Adrenal gland (tissue), 12 donors: ENCODE data around the gene EYS. TPM values are rescaled to one million over a fixed set of nuclear protein-coding genes. Genes with fewer than 3 reads are reported as not detected.
"Not testable (repeated sequence)": the region's sequence is repeated elsewhere in the genome, so short reads cannot be mapped to it uniquely, and the experiment has no call there.

Source experiments
- DNase-seq, 7 donors: peaks; one replicate each; pipeline ENCODE4 v3.0.0-alpha.2; 2019 to 2020
- H3K27ac ChIP-seq, 5 donors: fragments of 200-600 bp; sonication (generic) in 4 of 5; 1 replicate in 3 of 5; 2 replicates in 2 of 5; pipeline versions ENCODE4 v1.5.1 to v1.8.0; 2016 to 2020; ENCODE audit warnings: mild to moderate bottlenecking in 1 of 5
- H3K27me3 ChIP-seq: fragments of 200-600 bp; 2 replicates; pipeline ENCODE4 v1.8.0; 2021
- H3K36me3 ChIP-seq, 2 donors: fragments of 200-600 bp; replicated peaks in 1 of 2; 1 replicate in 1 of 2; 2 replicates in 1 of 2; pipeline versions ENCODE4 v1.5.1 to v1.8.0; 2018 to 2022
- H3K4me1 ChIP-seq, 2 donors: fragments of 200-600 bp; replicated peaks in 1 of 2; 1 replicate in 1 of 2; 2 replicates in 1 of 2; pipeline versions ENCODE4 v1.5.1 to v1.8.0; 2018 to 2021
- H3K4me3 ChIP-seq, 4 donors: fragments of 200-600 bp; sonication (generic) in 3 of 4; one replicate each; pipeline ENCODE4 v1.5.1; 2016 to 2018
- H3K9me3 ChIP-seq, 3 donors: fragments of 200-600 bp; sonication (generic) in 1 of 3; replicated peaks in 1 of 3; 1 replicate in 2 of 3; 2 replicates in 1 of 3; pipeline versions ENCODE4 v1.5.1 to v1.8.0; 2016 to 2021
- POLR2A ChIP-seq, 2 donors: fragments of 450-650 bp; IDR thresholded peaks; one replicate each; pipeline ENCODE4 v1.6.1; 2017; ENCODE audit warnings: antibody characterized with exemption in 2 of 2, mild to moderate bottlenecking in 2 of 2, moderate library complexity in 1 of 2
- WGBS, 4 donors: extraction: QIAGEN DNeasy Blood & Tissue Kit in 2 of 4; methylation state at CpG; one replicate each; pipeline versions ENCODE4 v1.1.5 to v1.1.7; 2013 to 2017; 5-methylcytosine and 5-hydroxymethylcytosine counted together
- intact Hi-C, 2 donors: fragments of 100-400 bp; cut with DNase I; formaldehyde crosslinking; loops; one replicate each; pipeline versions ENCODE4 v1.14.1 to v1.15.0; 2022 to 2023
- polyA plus RNA-seq, 3 donors: library from polyadenylated mRNA; stranded (reverse); fragments of 200-250 nt in 2 of 3; fragments of 350-450 nt in 1 of 3; fragmentation: Illumina TruSeq in 1 of 3; extraction: RNeasy Lipid Tissue Mini Kit (QIAGEN cat#74804) in 1 of 3; gene quantifications; one replicate each; pipeline ENCODE4 v1.2.3, GENCODE V29; 2013 to 2014
- total RNA-seq, 9 donors: library from RNA; depleted of rRNA in 4 of 9; stranded (reverse); fragments of >200 nt in 4 of 9; fragments of 120-200 nt in 1 of 9; fragmentation: NEBNext Ultra II Directional in 1 of 9; extraction: Animal tissue kit (Norgen Biotek cat#: 25700) in 1 of 9; gene quantifications; one replicate each; pipeline versions ENCODE4 v1.1.0 to v1.2.4, GENCODE V29; 2013 to 2023
- TF ChIP-seq, protein P1 (sequence below), 6 experiments: fragments of 450-650 bp in 4 of 6; fragments of 200-600 bp in 2 of 6; sonication (generic) in 1 of 6; IDR thresholded peaks; 1 replicate in 5 of 6; 2 replicates in 1 of 6; pipeline versions ENCODE4 v1.5.1 to v1.8.0; 2016 to 2021; ENCODE audit warnings: antibody characterized with exemption in 6 of 6, mild to moderate bottlenecking in 2 of 6, moderate library complexity in 1 of 6
- donor health status: healthy with polysubstance abuse.
- donor health status: Bipolar disorder and iron deficiency.
- donor health status: DM: yes; HTN: yes; CAD: no.
- donor health status: DM: no; HTN: no; CAD: no.
- donor health status: DM: no; HTN: no; CAD: no.
- donor health status: DM: yes; HTN: yes; CAD: no.

Gene EYS
- total and polyA plus RNA-seq, 12 donors, result 0.03 to 3.1 (median 0.18) TPM; not detected in 7

DNA sequence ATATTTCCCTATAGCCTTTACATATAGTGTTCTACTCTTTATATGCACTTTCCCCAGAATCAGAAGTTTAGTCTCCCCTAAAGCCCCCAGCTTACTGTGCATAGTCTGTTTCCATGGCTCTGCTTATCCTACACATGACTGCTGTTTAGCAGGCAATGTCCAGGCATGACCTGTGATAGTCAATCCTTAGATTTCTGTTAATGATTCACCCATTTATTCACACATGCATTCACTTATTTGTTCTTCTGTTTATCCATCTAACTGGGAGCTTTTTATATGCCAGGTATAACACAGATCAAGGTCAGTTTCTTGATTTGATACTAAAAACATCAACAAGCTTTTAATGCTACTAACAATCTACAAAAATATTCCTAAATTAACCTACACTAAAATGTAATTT is 1770.6 kb downstream of the EYS start:
- no peaks in the 10 kb centered on the region for H3K27me3 ChIP-seq
- no peaks in the 10 kb centered on the region for H3K4me1 ChIP-seq
- H3K9me3 ChIP-seq, result no peaks in the 10 kb centered on the region
- intact Hi-C loops, result no loop called here
- no peak overlapping the region for H3K27ac ChIP-seq
- no peaks in the 10 kb centered on the region for H3K36me3 ChIP-seq
- no peak overlapping the region for H3K4me3 ChIP-seq
- DNase-seq, result no peak
- no peak for TF ChIP-seq POLR2A (IDR thresholded peaks at IDR 0.05)
- TF ChIP-seq, protein P1, sequence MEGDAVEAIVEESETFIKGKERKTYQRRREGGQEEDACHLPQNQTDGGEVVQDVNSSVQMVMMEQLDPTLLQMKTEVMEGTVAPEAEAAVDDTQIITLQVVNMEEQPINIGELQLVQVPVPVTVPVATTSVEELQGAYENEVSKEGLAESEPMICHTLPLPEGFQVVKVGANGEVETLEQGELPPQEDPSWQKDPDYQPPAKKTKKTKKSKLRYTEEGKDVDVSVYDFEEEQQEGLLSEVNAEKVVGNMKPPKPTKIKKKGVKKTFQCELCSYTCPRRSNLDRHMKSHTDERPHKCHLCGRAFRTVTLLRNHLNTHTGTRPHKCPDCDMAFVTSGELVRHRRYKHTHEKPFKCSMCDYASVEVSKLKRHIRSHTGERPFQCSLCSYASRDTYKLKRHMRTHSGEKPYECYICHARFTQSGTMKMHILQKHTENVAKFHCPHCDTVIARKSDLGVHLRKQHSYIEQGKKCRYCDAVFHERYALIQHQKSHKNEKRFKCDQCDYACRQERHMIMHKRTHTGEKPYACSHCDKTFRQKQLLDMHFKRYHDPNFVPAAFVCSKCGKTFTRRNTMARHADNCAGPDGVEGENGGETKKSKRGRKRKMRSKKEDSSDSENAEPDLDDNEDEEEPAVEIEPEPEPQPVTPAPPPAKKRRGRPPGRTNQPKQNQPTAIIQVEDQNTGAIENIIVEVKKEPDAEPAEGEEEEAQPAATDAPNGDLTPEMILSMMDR (IDR thresholded peaks at IDR 0.05), result no peak

DNA sequence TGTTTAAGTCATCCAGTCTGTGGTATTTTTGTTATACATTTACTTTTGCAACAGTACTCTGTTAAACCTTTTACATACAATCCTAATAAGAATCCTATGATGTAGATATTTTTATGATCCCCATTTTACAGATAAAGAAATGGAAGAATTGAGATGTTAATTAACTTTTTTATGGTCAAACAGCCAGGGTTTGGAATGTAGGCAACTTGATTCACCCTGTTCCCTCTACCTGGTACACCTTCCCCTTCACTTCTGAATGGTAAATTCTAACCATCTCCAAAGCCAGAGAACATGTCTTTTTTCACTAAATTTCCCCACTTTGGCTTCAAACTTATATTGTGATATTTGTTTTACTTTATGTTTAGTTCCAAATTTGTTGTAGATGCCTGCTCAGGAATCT is 1771.3 kb downstream of the EYS start:
- no peaks in the 10 kb centered on the region for H3K9me3 ChIP-seq
- intact Hi-C loops, result no loop called here
- no peaks in the 10 kb centered on the region for H3K4me1 ChIP-seq
- no peak overlapping the region for H3K4me3 ChIP-seq
- no peak for DNase-seq
- H3K36me3 ChIP-seq, result no peaks in the 10 kb centered on the region
- no peak for TF ChIP-seq POLR2A (IDR thresholded peaks at IDR 0.05)
- H3K27ac ChIP-seq, result no peak overlapping the region
- H3K27me3 ChIP-seq, result no peaks in the 10 kb centered on the region

DNA sequence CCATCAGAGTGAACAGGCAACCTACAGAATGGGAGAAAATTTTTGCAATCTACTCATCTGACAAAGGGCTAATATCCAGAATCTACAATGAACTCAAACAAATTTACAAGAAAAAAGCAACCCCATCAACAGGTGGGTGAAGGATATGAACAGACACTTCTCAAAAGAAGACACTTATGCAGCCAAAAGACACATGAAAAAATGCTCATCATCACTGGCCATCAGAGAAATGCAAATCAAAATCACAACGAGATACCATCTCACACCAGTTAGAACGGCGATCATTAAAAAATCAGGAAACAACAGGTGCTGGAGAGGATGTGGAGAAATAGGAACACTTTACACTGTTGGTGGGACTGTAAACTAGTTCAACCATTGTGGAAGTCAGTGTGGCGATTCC is 1773.1 kb downstream of the EYS start:
- intact Hi-C loops, result not testable (repeated sequence)

DNA sequence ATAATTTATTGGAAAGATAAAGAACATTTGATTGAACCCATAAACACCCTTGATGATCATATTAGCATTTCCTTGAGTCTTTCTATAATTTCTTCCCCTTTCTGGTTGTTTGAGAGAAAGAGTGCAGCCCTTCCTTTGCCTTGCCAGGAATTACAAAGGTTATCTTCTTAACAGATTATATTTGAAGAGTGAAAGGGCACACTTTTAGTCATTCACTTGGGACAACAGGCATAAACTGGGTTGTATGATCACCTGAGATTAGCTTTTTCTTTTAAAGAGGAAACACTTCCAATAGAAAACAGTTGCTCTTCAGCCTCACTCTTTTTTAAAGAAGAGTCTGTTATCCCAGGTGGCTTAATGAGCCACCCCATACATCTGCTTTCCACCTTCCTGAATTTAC is 1776.2 kb downstream of the EYS start:
- TF ChIP-seq, protein P1 (IDR thresholded peaks at IDR 0.05), result no peak
- TF ChIP-seq POLR2A (IDR thresholded peaks at IDR 0.05), result no peak
- Histone ChIP-seq H3K36me3 (no peaks in the 10 kb centered on the region), H3K27me3 (no peaks in the 10 kb centered on the region), H3K27ac (no peak overlapping the region), H3K9me3 (no peaks in the 10 kb centered on the region), H3K4me1 (no peaks in the 10 kb centered on the region), H3K4me3 (no peak overlapping the region)
- intact Hi-C loops, result no loop called here
- no peak for DNase-seq

More for the DNA sequence above, 1773.1 kb downstream of the EYS start:
- H3K9me3 ChIP-seq, H3K36me3 ChIP-seq, H3K27me3 ChIP-seq, H3K4me1 ChIP-seq, H3K27ac ChIP-seq, H3K4me3 ChIP-seq, DNase-seq: not testable (repeated sequence)
- WGBS, 4 donors, result 72 to 92% (median 83%) methylated on average over 3 to 4 of the region's 4 CpGs

DNA sequence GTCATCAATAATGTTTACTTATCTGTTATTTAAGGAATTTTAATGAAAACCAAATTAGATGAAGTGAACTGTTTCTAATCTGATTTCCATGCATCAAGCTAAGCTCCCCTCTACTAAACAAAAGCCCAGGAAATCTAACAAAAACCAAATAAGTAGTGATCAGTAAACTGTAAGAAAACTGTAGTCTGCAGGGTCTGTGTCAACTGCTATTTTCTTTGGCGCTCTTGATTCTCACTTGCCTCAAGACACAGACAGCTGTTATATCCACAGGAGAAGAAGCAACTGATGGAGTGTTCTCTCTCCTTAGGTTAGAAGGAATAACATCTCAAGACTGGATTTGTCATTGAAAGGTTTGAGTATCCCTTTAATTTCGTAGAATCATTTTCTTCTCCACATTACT is 1777.9 kb downstream of the EYS start:
- TF ChIP-seq, protein P1 (IDR thresholded peaks at IDR 0.05), result no peak
- TF ChIP-seq POLR2A (IDR thresholded peaks at IDR 0.05), result no peak
- Histone ChIP-seq H3K36me3 (no peaks in the 10 kb centered on the region), H3K27me3 (no peaks in the 10 kb centered on the region), H3K4me3 (no peak overlapping the region), H3K4me1 (no peaks in the 10 kb centered on the region), H3K9me3 (no peaks in the 10 kb centered on the region), H3K27ac (no peak overlapping the region)
- 52 to 66% (median 61%) methylated on average over 2 of the region's 2 CpGs for WGBS, 4 donors
- intact Hi-C loops, result no loop called here
- no peak for DNase-seq
